Endodermal cell (in vitro differentiated cells): ENCODE results near the gene TMPRSS2. TPM values are rescaled to one million over a fixed set of nuclear protein-coding genes. Genes with fewer than 3 reads are reported as not detected.
A peak's percentile ranks its signal among the peaks of the same experiment; 100 is the strongest.

Experiments
- DNase-seq: peaks from one replicate; pipeline ENCODE4 v3.0.0-alpha.2; 2017
- H3K27ac ChIP-seq: 2 replicates; pipeline ENCODE4 v1.5.1; 2013; ENCODE audit warnings: mild to moderate bottlenecking, low read depth, low read length, moderate library complexity
- H3K27me3 ChIP-seq: 2 replicates; pipeline ENCODE4 v1.6.1; 2013; ENCODE audit warnings: mild to moderate bottlenecking, low read length, moderate library complexity; ENCODE audit not compliant: insufficient read depth, control insufficient read depth, poor library complexity, severe bottlenecking
- H3K36me3 ChIP-seq: 2 replicates; pipeline ENCODE4 v1.7.0; 2013; ENCODE audit warnings: mild to moderate bottlenecking, low read length, moderate library complexity; ENCODE audit not compliant: control insufficient read depth, insufficient read depth
- H3K4me1 ChIP-seq: one replicate; pipeline ENCODE4 v1.7.0; 2013; ENCODE audit warnings: low read length; ENCODE audit not compliant: control insufficient read depth, insufficient read depth
- H3K4me3 ChIP-seq: 2 replicates; pipeline ENCODE4 v1.5.1; 2013; ENCODE audit warnings: mild to moderate bottlenecking, low read length, moderate library complexity
- H3K9ac ChIP-seq: 2 replicates; pipeline ENCODE4 v1.6.1; 2013; ENCODE audit warnings: mild to moderate bottlenecking, low read length, moderate library complexity; ENCODE audit not compliant: poor library complexity, severe bottlenecking; ENCODE audit errors: extremely low read depth
- H3K9me3 ChIP-seq: 2 replicates; pipeline ENCODE4 v1.6.1; 2013; ENCODE audit warnings: mild to moderate bottlenecking, low read length, moderate library complexity; ENCODE audit not compliant: control insufficient read depth
- H3K27ac Mint-ChIP-seq: 2 replicates; pipeline ENCODE4 v1.8.0; 2020; ENCODE audit warnings: mixed read lengths
- H3K27me3 Mint-ChIP-seq: 2 replicates; pipeline ENCODE4 v1.8.0; 2021; ENCODE audit warnings: mild to moderate bottlenecking, mixed read lengths; ENCODE audit not compliant: insufficient read depth
- H3K36me3 Mint-ChIP-seq: 2 replicates; pipeline ENCODE4 v1.8.0; 2020; ENCODE audit warnings: low read depth, mixed read lengths
- H3K4me1 Mint-ChIP-seq: 2 replicates; pipeline ENCODE4 v1.8.0; 2020; ENCODE audit warnings: mixed read lengths
- H3K4me3 Mint-ChIP-seq: 2 replicates; pipeline ENCODE4 v1.8.0; 2020; ENCODE audit warnings: mild to moderate bottlenecking, moderate library complexity, mixed read lengths
- H3K9me3 Mint-ChIP-seq: 2 replicates; pipeline ENCODE4 v1.8.0; 2020; ENCODE audit warnings: mild to moderate bottlenecking, mixed read lengths
- WGBS, 2 experiments: methylation state at CpG; one replicate each; pipeline versions ENCODE4 v1.1.5 to v1.1.7; 2013; ENCODE audit warnings: missing lambda C conversion rate in 2 of 2, mixed read lengths in 1 of 2; ENCODE audit not compliant: insufficient coverage in 1 of 2, insufficient read length in 1 of 2; 5-methylcytosine and 5-hydroxymethylcytosine counted together
- total RNA-seq, 2 donors: library from RNA; stranded (reverse); fragmentation: NEBNext Ultra II Directional in 1 of 2; extraction: Animal tissue kit (Norgen Biotek cat#: 25700) in 1 of 2; gene quantifications; 2 replicates in 1 of 2; 3 replicates in 1 of 2; pipeline ENCODE4 v1.2.1, GENCODE V29; 2021
- TF ChIP-seq, protein P1 (sequence below): fragments of 200-600 bp; sonication (generic); conservative IDR thresholded peaks from 2 replicates; pipeline ENCODE4 v1.5.0; 2021; ENCODE audit warnings: antibody characterized with exemption, mild to moderate bottlenecking

Gene TMPRSS2
- total RNA-seq, 2 donors from 2014 or later, result 17.6 to 19.2 TPM

DNA sequence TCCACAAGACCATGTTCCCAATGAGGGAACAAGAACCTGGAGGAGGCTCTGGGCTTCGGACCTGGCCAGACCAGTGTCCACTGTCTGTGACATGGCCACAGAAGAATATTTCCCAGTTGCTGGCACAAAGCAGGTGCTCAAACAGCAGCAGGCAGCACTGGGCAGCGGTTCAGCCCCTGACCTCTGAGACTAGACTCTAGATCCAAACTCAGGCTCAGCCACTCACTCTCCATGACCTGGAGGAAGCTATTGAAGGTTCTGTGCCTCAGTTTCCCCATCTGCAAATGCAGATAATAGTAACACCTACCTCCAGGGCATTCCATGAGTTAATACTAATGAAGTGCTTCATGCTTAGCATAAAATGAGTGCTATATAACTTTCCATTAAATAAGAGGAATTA lies 8.0 kb downstream of the TMPRSS2 start:
- 88 to 90% methylated on average over 2 of the region's 2 CpGs for WGBS, 2 experiments
- H3K27me3 ChIP-seq, result peaks cover 9% of the 10 kb centered on the region
- no peak overlapping the region for H3K4me3 ChIP-seq
- H3K36me3 ChIP-seq, result no peaks in the 10 kb centered on the region
- DNase-seq, result no peak
- no peak overlapping the region for H3K4me3 Mint-ChIP-seq
- peaks cover 14% of the 10 kb centered on the region for H3K4me1 Mint-ChIP-seq
- no peak overlapping the region for H3K27ac Mint-ChIP-seq
- H3K27me3 Mint-ChIP-seq, result peaks cover 9% of the 10 kb centered on the region
- no peak overlapping the region for H3K27ac ChIP-seq
- H3K9ac ChIP-seq, result no peak overlapping the region
- H3K4me1 ChIP-seq, result peaks cover 6% of the 10 kb centered on the region
- H3K9me3 Mint-ChIP-seq, result no peaks in the 10 kb centered on the region
- no peaks in the 10 kb centered on the region for H3K9me3 ChIP-seq
- TF ChIP-seq, protein P1, sequence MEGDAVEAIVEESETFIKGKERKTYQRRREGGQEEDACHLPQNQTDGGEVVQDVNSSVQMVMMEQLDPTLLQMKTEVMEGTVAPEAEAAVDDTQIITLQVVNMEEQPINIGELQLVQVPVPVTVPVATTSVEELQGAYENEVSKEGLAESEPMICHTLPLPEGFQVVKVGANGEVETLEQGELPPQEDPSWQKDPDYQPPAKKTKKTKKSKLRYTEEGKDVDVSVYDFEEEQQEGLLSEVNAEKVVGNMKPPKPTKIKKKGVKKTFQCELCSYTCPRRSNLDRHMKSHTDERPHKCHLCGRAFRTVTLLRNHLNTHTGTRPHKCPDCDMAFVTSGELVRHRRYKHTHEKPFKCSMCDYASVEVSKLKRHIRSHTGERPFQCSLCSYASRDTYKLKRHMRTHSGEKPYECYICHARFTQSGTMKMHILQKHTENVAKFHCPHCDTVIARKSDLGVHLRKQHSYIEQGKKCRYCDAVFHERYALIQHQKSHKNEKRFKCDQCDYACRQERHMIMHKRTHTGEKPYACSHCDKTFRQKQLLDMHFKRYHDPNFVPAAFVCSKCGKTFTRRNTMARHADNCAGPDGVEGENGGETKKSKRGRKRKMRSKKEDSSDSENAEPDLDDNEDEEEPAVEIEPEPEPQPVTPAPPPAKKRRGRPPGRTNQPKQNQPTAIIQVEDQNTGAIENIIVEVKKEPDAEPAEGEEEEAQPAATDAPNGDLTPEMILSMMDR, result no peak
- H3K36me3 Mint-ChIP-seq, result no peaks in the 10 kb centered on the region

DNA sequence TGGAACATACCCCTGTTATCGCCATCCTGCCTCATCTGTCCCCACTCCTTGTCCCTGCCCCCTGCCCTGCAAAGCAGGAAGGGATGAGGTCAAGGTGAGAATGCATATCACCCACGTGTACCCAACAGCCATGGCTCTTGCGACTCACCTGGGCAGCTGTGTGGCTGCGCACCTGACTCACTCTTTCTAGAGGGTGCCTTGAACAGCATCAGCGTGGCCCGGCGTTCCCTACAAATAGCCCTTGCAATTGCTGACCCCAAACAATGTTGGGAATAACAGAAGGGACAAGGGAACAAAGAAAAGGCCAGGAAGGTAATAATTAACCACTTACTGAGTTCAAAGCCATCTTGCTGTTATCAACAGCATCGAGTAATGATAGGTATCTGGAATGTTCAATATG lies 10.2 kb downstream of the TMPRSS2 start:
- Histone ChIP-seq H3K9me3 (no peaks in the 10 kb centered on the region), H3K27ac (no peak overlapping the region), H3K36me3 (no peaks in the 10 kb centered on the region), H3K4me3 (no peak overlapping the region), H3K9ac (no peak overlapping the region), H3K27me3 (no peaks in the 10 kb centered on the region), H3K4me1 (peaks cover 6% of the 10 kb centered on the region)
- DNase-seq, result no peak
- peak overlapping the region; percentile 6 for H3K27ac Mint-ChIP-seq
- peaks cover 3% of the 10 kb centered on the region for H3K36me3 Mint-ChIP-seq
- H3K9me3 Mint-ChIP-seq, result no peaks in the 10 kb centered on the region
- H3K4me3 Mint-ChIP-seq, result no peak overlapping the region
- H3K4me1 Mint-ChIP-seq, result peaks cover 14% of the 10 kb centered on the region
- 79 to 90% methylated on average over 4 to 8 of the region's 8 CpGs for WGBS, 2 experiments
- H3K27me3 Mint-ChIP-seq, result no peaks in the 10 kb centered on the region
- TF ChIP-seq, protein P1, result no peak

DNA sequence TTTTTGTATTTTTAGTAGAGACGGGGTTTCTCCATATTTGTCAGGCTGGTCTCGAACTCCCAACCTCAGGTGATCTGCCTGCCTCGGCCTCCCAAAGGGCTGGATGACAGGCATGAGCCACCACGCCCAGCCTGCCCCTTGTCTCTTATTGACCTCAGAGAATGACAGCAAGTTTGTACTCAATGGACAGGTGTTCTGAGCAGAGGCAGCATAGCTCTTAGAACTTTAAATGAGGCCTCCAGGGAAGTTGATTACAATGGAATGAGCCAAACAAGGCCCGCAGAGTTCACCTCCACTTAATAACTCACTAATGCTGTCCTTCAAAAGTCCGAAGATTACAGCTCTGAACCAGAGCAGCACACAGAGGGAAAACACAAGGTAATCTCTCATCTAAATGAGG lies 10.9 kb downstream of the TMPRSS2 start:
- TF ChIP-seq, protein P1, result no peak
- peaks cover 3% of the 10 kb centered on the region for H3K36me3 Mint-ChIP-seq
- no peaks in the 10 kb centered on the region for H3K27me3 Mint-ChIP-seq
- no peak overlapping the region for H3K27ac ChIP-seq
- no peaks in the 10 kb centered on the region for H3K36me3 ChIP-seq
- H3K4me3 ChIP-seq, result no peak overlapping the region
- no peaks in the 10 kb centered on the region for H3K9me3 ChIP-seq
- H3K4me1 ChIP-seq, result peaks cover 3% of the 10 kb centered on the region
- peaks cover 13% of the 10 kb centered on the region for H3K4me1 Mint-ChIP-seq
- no peaks in the 10 kb centered on the region for H3K27me3 ChIP-seq
- no peak overlapping the region for H3K27ac Mint-ChIP-seq
- H3K9me3 Mint-ChIP-seq, result no peaks in the 10 kb centered on the region
- H3K9ac ChIP-seq, result no peak overlapping the region
- H3K4me3 Mint-ChIP-seq, result no peak overlapping the region
- WGBS, 2 experiments, result 91 to 96% methylated on average over 4 to 6 of the region's 6 CpGs
- no peak for DNase-seq
